ENCODE results near the gene MKI67.
"Not testable (repeated sequence)": the region's sequence is repeated elsewhere in the genome, so short reads cannot be mapped to it uniquely, and the experiment has no call there.

The MKI67 gene

GRCh38 chr10:128147669-128148068 lies 21.4 kb upstream of the MKI67 start:
- no peak for DNase-seq (ENCODE audit: low read depth)

- DNase-seq (ENCODE audit: low read depth) = no peak
These were observed 20.8 kb upstream of the MKI67 start for GRCh38 chr10:128147064-128147463.

GRCh38 chr10:128144547-128144946 lies 18.3 kb upstream of the MKI67 start:
- DNase-seq (ENCODE audit: low read depth) = no peak

- DNase-seq (ENCODE audit: low read depth) = no peak
These were observed 17.3 kb upstream of the MKI67 start for GRCh38 chr10:128143531-128143930.

- no peak for DNase-seq (ENCODE audit: low read depth)
These were observed 14.2 kb upstream of the MKI67 start for GRCh38 chr10:128140425-128140824.

GRCh38 chr10:128138429-128138828 lies 12.2 kb upstream of the MKI67 start:
- DNase-seq (ENCODE audit: low read depth) = not testable (repeated sequence)

GRCh38 chr10:128137877-128138276 lies 11.7 kb upstream of the MKI67 start:
- no peak for DNase-seq (ENCODE audit: low read depth)

GRCh38 chr10:128130051-128130450 lies 3.8 kb upstream of the MKI67 start:
- no peak for DNase-seq (ENCODE audit: low read depth)

- DNase-seq (ENCODE audit: low read depth) = no peak
These were observed 2.4 kb upstream of the MKI67 start for GRCh38 chr10:128128582-128128981.

- DNase-seq (ENCODE audit: low read depth) = no peak
These were observed 743 bp downstream of the MKI67 start for GRCh38 chr10:128125416-128125943.

GRCh38 chr10:128124813-128125403 lies 1.3 kb downstream of the MKI67 start:
- no peak for DNase-seq (ENCODE audit: low read depth)

GRCh38 chr10:128123846-128124245 lies 2.4 kb downstream of the MKI67 start:
- no peak for DNase-seq (ENCODE audit: low read depth)

GRCh38 chr10:128122931-128123330 lies 3.3 kb downstream of the MKI67 start:
- no peak for DNase-seq (ENCODE audit: low read depth)

GRCh38 chr10:128121750-128122412 lies 4.3 kb downstream of the MKI67 start:
- no peak for DNase-seq (ENCODE audit: low read depth)

- no peak for DNase-seq (ENCODE audit: low read depth)
These were observed 9.2 kb downstream of the MKI67 start for GRCh38 chr10:128116851-128117615.

- no peak for DNase-seq (ENCODE audit: low read depth)
These were observed 10.0 kb downstream of the MKI67 start for GRCh38 chr10:128116187-128116586.

GRCh38 chr10:128115356-128115755 lies 10.9 kb downstream of the MKI67 start:
- DNase-seq (ENCODE audit: low read depth) = no peak

- no peak for DNase-seq (ENCODE audit: low read depth)
These were observed 11.3 kb downstream of the MKI67 start for GRCh38 chr10:128114901-128115300.

GRCh38 chr10:128113026-128113425 lies 13.2 kb downstream of the MKI67 start:
- no peak for DNase-seq (ENCODE audit: low read depth)

- DNase-seq (ENCODE audit: low read depth) = no peak
These were observed 14.5 kb downstream of the MKI67 start for GRCh38 chr10:128111696-128112095.

- no peak for DNase-seq (ENCODE audit: low read depth)
These were observed 15.9 kb downstream of the MKI67 start for GRCh38 chr10:128110339-128110738.

- DNase-seq (ENCODE audit: low read depth) = no peak
These were observed 16.5 kb downstream of the MKI67 start for GRCh38 chr10:128109707-128110106.

- no peak for DNase-seq (ENCODE audit: low read depth)
These were observed 20.8 kb downstream of the MKI67 start for GRCh38 chr10:128105383-128105782.
